ENCODE measurements around the gene FCF1. TPM values are rescaled to one million over a fixed set of nuclear protein-coding genes. Genes with fewer than 3 reads are reported as not detected.

FCF1 gene
- total RNA-seq, 1 experiment from 2014 or later, result 61.5 TPM

GRCh38 chr14:74673768-74674167 lies 39.2 kb upstream of the FCF1 start:
- Mint-ChIP-seq H3K27ac (ENCODE audit: low read depth, unreplicated experiment) (no peak overlapping the region), H3K4me1 (ENCODE audit: insufficient read depth, unreplicated experiment) (peaks cover 22% of the 10 kb centered on the region), H3K4me3 (ENCODE audit: unreplicated experiment) (no peak overlapping the region), H3K36me3 (ENCODE audit: insufficient read depth, unreplicated experiment) (peaks cover 75% of the 10 kb centered on the region), H3K27me3 (ENCODE audit: insufficient read depth, unreplicated experiment) (no peaks in the 10 kb centered on the region), H3K9me3 (ENCODE audit: unreplicated experiment) (no peaks in the 10 kb centered on the region)
- DNase-seq (ENCODE audit: unreplicated experiment), result no peak
- TF ChIP-seq CTCF (IDR thresholded peaks at IDR 0.05; ENCODE audit: unreplicated experiment), result no peak
- POLR2A ChIA-PET, result no interaction called here
- CTCF ChIA-PET, result interaction anchor here (0.8 to 1.2 kb wide), 2 partner anchors 57 to 124 kb away, joined by 3 to 5 read pairs; no protein-coding TSS in a partner anchor
- BruUV-seq (replicated peaks), result no TSS peak
- intact Hi-C loops (cut with micrococcal nuclease), result loop anchor here (5.0 kb wide), 1 partner anchor 66 kb away; no protein-coding TSS in a partner anchor

DNA sequence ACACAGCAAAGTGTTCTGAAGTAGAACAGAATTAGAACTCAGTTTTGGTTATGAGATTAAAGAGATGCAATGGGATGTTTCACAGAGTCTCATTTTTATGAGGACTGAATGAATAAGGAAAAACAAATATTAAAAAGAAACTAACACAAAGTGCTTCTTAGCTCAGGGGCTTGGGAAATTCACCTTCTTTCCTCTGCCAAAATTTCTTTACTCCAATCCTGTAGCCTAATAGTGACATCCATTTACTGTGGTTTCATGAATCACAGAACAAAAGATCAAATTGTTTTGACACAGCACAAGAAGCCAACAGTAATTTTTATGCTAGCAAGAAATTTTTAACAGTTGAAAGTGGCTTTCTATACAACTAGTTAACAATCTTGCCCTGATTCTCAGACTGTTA lies 37.7 kb upstream of the FCF1 start:
- H3K27ac Mint-ChIP-seq (ENCODE audit: low read depth, unreplicated experiment), result no peak overlapping the region
- BruUV-seq (replicated peaks), result no TSS peak

GRCh38 chr14:74682169-74682952 lies 30.6 kb upstream of the FCF1 start:
- no peaks in the 10 kb centered on the region for H3K9me3 Mint-ChIP-seq (ENCODE audit: unreplicated experiment)
- no TSS peak for BruUV-seq (replicated peaks)
- intact Hi-C loops (cut with micrococcal nuclease), result no loop called here
- ChIA-PET CTCF (interaction anchor here (0.6 kb wide), 1 partner anchor 109 kb away, joined by 5 read pairs; no protein-coding TSS in a partner anchor), POLR2A (interaction anchor here (0.5 kb wide), 1 partner anchor 82 kb away, joined by 3 read pairs; no protein-coding TSS in a partner anchor)
- no peak overlapping the region for H3K27ac Mint-ChIP-seq (ENCODE audit: low read depth, unreplicated experiment)
- DNase-seq (ENCODE audit: unreplicated experiment), result no peak
- TF ChIP-seq CTCF (IDR thresholded peaks at IDR 0.05; ENCODE audit: unreplicated experiment), result no peak
- H3K4me1 Mint-ChIP-seq (ENCODE audit: insufficient read depth, unreplicated experiment), result no peaks in the 10 kb centered on the region
- no peak overlapping the region for H3K4me3 Mint-ChIP-seq (ENCODE audit: unreplicated experiment)
- H3K27me3 Mint-ChIP-seq (ENCODE audit: insufficient read depth, unreplicated experiment), result no peaks in the 10 kb centered on the region
- peaks cover 52% of the 10 kb centered on the region for H3K36me3 Mint-ChIP-seq (ENCODE audit: insufficient read depth, unreplicated experiment)

More for the DNA sequence above, 37.7 kb upstream of the FCF1 start:
- Mint-ChIP-seq H3K4me3 (ENCODE audit: unreplicated experiment) (no peak overlapping the region), H3K4me1 (ENCODE audit: insufficient read depth, unreplicated experiment) (peaks cover 22% of the 10 kb centered on the region), H3K9me3 (ENCODE audit: unreplicated experiment) (no peaks in the 10 kb centered on the region), H3K36me3 (ENCODE audit: insufficient read depth, unreplicated experiment) (peaks cover 73% of the 10 kb centered on the region), H3K27me3 (ENCODE audit: insufficient read depth, unreplicated experiment) (no peaks in the 10 kb centered on the region)
- no peak for DNase-seq (ENCODE audit: unreplicated experiment)
- no peak for TF ChIP-seq CTCF (IDR thresholded peaks at IDR 0.05; ENCODE audit: unreplicated experiment)
- intact Hi-C loops (cut with micrococcal nuclease), result no loop called here
- ChIA-PET CTCF (no interaction called here), POLR2A (interaction anchor here (0.8 kb wide), 1 partner anchor 60 kb away, joined by 3 read pairs; no protein-coding TSS in a partner anchor)

DNA sequence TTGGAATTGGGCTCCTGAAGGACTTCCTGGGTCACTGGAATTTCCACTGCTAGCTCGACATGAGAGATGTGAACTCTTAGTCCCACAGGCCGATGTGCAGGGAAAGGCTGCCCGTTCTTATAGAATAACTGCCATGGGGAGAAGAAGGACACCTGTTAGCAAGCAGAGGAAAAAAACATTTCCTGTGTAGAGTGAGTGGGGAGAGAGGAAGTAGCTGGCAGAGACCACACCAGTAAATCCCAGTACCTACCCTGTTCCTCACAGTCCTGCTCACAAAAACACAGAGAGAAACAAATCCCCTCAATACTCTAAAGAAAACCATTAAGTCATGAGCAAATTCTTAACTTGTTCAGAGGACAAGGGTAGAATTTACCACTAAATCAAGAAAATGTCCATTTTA lies 29.5 kb upstream of the FCF1 start:
- intact Hi-C loops (cut with micrococcal nuclease), result no loop called here
- Mint-ChIP-seq H3K36me3 (ENCODE audit: insufficient read depth, unreplicated experiment) (peaks cover 62% of the 10 kb centered on the region), H3K27me3 (ENCODE audit: insufficient read depth, unreplicated experiment) (no peaks in the 10 kb centered on the region), H3K4me1 (ENCODE audit: insufficient read depth, unreplicated experiment) (no peaks in the 10 kb centered on the region), H3K27ac (ENCODE audit: low read depth, unreplicated experiment) (no peak overlapping the region), H3K4me3 (ENCODE audit: unreplicated experiment) (no peak overlapping the region), H3K9me3 (ENCODE audit: unreplicated experiment) (no peaks in the 10 kb centered on the region)
- ChIA-PET CTCF (interaction anchor here (0.6 to 0.7 kb wide), 2 partner anchors 112 to 177 kb away, joined by 3 read pairs; no protein-coding TSS in a partner anchor), POLR2A (interaction anchor here (0.7 kb wide), 1 partner anchor 17 kb away, joined by 3 read pairs; no protein-coding TSS in a partner anchor)
- TF ChIP-seq CTCF (IDR thresholded peaks at IDR 0.05; ENCODE audit: unreplicated experiment), result no peak
- no TSS peak for BruUV-seq (replicated peaks)
- DNase-seq (ENCODE audit: unreplicated experiment), result no peak
